NCI-H146 treated with DMSO at 0.1 percent for 48 hours (cell line): ENCODE results near the gene SANBR.
A peak's percentile ranks its signal among the peaks of the same experiment; 100 is the strongest.
"Not testable (repeated sequence)": the region's sequence is repeated elsewhere in the genome, so short reads cannot be mapped to it uniquely, and the experiment has no call there.

Experiments
- DNase-seq: peaks from one replicate; lab custom pipeline; 2025; ENCODE audit not compliant: unreplicated experiment; lab: John Stamatoyannopoulos, UW

SANBR gene

GRCh38 chr2:61065714-61066709 lies at the start of gene SANBR:
SANBR (plus strand) TSS chr2:61065871; CDS start chr2:61070351, 4,480 bp downstream.
- DNase-seq = peak; percentile 89

GRCh38 chr2:61015976-61016375 lies 49.7 kb upstream of the SANBR start:
- no peak for DNase-seq

- no peak for DNase-seq
These were observed 49.2 kb upstream of the SANBR start for GRCh38 chr2:61016392-61017002.

GRCh38 chr2:61017003-61017555 lies 48.6 kb upstream of the SANBR start:
- DNase-seq = peak; percentile 63

- DNase-seq = peak; percentile 63
These were observed 47.9 kb upstream of the SANBR start, which contains the start of the genes PEX13 and PUS10 for GRCh38 chr2:61017556-61018317. PEX13 (plus strand) TSS chr2:61017720; CDS start chr2:61017760, 40 bp downstream. PUS10 (minus strand) TSS chr2:61018255; CDS start chr2:61011890, 6,365 bp downstream.

DNA sequence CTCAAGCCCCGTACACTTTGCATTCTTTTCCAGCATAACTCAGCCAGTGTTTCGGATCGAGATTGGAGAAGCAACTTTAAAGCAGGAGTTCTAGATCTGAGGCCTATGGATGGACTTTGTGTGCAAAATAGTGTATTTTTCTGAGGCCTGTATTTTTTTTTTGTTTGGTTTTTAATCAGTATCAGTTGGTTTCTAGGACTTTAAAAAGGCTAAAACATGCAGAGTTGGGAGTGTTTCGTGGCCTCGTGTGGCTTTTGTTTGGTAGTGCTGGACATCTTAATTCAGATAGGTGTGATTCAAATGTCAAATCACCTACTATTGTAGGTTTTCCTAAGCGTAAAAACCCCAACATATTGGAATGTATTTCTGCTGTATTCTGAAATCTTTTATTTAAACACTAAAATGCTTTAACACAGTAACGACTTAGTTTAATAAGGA lies 47.3 kb upstream of the SANBR start:
- no peak for DNase-seq

DNA sequence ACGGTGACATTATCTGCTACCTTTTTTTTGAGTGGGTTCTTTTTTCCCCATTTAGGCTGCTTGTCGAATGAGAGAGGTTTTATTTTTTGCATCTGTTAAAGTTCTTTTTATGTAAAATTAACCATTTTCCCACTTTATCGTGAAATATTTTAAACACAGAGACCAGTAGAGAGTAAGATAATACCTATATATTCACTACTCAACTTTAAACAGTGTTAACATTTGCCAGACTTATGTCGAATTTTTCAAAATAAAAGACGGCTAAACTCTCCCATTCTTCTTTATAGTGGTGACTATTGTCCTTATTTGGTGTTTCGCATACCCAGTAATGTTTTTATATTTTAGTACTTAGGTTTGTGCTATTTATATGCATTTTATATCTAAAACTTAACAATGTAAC lies 46.9 kb upstream of the SANBR start:
- DNase-seq = no peak

- DNase-seq = no peak
These were observed 44.4 kb upstream of the SANBR start for GRCh38 chr2:61021228-61021660.

DNA sequence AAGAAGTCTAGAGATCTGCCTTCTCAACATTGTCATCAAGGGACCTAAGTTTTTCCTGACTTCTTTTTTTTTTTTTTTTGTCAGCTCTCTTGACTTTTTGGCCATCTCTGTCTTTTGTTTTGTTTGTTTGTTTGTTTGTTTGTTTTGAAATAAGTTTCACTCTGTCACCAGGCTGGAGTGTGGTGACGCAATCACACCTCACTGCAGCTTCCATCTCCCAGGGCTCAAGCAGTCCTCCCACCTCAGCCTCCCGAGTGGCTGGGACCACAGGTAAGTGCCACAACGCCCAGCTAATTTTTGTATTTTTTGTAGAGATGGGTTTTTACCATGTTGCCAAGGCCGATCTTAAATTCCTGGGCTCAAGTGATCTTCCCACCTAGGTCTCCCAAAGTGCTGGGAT lies 42.0 kb upstream of the SANBR start:
- no peak for DNase-seq

GRCh38 chr2:61029533-61029932 lies 36.1 kb upstream of the SANBR start:
- DNase-seq = no peak

GRCh38 chr2:61034592-61034991 lies 31.1 kb upstream of the SANBR start:
- not testable (repeated sequence) for DNase-seq

- not testable (repeated sequence) for DNase-seq
These were observed 29.0 kb upstream of the SANBR start for GRCh38 chr2:61036643-61037042.

- DNase-seq = no peak
These were observed 22.9 kb upstream of the SANBR start for GRCh38 chr2:61042807-61043206.

DNA sequence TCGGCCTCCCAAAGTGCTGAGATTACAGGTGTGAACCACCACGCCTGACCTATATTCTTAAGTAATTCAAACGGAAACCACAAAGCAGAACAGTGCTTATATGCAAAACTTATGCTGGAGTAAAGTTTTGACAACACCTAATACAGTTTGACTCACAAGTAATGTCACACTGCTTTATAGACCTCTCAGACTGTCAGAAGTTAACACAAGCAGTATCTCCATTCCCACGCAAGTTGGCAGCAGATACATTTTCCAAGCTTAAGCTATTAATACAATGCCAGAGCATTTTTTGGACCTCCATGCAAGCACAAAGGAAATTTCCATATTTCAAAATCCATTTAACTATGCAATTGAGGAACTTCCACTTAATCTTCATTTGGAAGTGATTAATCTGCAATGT lies 21.0 kb upstream of the SANBR start:
- no peak for DNase-seq

- no peak for DNase-seq
These were observed 20.4 kb upstream of the SANBR start for GRCh38 chr2:61045226-61045625.

DNA sequence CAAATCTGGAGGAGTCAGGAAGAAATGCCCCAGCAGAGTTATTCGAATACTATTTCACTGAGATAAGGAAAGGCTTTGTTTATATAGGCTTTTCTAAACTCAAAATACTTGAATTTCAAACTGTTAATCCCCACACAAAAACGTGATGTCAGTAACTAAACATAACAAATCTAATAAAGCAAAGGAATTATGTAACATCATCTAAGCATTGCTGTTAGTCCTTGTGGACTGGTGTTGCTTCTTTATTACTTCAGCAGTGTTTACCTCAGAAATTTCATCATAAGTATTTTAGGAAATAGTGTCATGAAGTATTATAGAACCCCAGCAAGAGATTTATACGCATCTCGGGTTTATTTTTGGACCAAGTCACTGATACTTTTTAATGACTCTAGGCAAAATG lies 19.7 kb upstream of the SANBR start:
- DNase-seq = no peak

DNA sequence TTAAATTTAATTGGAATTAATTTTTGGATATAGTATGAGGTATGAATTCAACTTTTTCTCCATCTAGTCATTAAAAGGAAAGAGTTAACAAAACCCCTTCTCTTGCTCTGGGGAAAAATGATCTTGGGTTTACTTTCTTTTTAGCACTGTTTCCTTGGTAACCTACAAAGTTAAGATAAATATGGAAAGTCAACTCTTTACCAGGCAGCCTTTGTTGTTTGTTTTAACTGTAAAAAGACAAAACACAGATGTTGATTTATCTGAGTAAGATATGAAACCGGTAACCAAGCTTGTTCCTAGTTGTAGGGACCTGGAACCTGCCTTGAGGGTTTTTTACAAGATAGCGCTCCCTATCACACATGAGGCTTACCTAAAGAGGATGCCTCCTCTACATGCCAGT lies 10.1 kb upstream of the SANBR start:
- DNase-seq = no peak

DNA sequence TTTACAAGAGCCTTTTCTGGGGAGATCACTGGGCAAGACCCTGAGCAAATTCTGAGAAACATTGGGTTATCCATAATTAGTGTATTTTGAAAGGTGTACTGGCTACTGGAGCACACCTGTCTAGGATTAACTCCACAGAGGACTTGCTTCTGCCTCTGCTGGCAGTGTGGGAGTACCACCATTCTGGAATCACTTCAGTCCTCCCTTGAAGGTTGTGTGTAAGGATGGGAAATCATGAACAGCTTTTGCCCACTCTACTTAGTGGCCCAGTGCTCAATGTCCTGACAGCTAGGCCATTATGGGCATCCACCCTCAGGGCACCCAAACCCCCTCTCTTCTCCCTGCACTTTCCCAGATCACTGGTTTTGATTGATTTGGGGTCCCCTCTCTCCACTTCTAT lies 8.1 kb upstream of the SANBR start:
- DNase-seq = no peak

- DNase-seq = no peak
These were observed 6.3 kb upstream of the SANBR start for GRCh38 chr2:61059382-61059781.

DNA sequence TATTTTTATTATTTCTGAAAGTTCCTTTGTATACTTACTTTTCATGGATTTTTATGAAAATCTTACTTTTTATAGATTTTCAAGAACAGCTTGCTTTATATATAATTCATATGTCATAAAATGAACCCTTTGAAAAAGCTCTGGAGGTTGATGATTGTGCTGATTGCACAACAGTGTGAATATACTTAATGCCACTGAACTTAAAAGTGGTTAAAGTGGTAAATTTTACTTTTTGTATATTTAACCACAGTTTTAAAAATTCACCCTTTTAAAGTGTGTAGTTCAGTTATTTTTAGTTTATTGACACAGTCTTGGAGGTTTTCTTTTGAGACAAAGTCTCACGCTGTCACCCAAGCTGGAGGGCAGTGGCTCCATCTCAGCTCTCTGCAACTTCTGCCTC lies 8.4 kb downstream of the SANBR start:
- no peak for DNase-seq

DNA sequence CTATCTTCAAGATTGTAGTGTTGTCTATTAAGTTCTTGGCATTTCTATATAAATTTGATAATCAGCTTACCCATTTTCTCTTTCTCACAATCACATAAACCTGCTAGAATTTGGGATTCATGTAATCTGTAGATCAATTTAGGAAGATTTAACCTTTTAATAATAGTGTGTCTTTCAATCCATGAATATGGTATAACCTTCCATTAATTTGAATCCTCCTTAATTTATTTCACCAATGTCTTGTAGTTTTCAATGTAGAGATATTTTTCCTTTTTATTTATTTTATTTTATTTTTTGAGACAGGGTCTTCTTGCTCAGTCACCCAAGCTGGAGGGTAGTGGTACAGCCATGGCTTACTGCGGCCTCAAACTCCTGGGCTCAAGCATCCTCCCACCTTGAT lies 20.2 kb downstream of the SANBR start:
- no peak for DNase-seq
